ENCODE measurements around the gene GSK3B.

The GSK3B gene

DNA sequence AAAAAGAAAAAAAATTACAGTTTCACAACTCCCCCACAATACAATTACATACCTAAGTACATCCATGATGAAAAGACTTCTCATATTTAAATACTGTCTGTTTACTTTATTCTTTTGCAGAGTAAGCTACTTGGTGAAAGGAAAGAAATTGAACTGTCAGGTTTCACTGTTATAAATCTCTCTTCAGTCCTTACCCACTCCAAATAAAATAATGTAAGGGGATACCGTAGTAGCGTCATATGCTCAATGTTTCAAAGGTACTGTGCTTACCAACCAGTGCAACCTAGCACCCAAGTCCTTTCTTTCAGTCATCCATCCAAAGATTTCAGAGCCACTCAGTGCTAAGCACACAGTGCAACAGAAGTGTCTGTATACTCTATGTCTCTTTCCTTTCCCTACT is 13.4 kb downstream of the GSK3B start:
- in situ Hi-C loops (cut with HindIII; ENCODE audit: low sequenced_read_pairs): no loop called here
- no peak for TF ChIP-seq CTCF (IDR thresholded peaks at IDR 0.05; ENCODE audit: low read depth, low read length, missing control alignments)
- no peak for DNase-seq (ENCODE audit: low read depth)
- H3K4me3 ChIP-seq (ENCODE audit: low read depth, low read length): no peak overlapping the region

- in situ Hi-C loops (cut with HindIII; ENCODE audit: low sequenced_read_pairs): no loop called here
- DNase-seq (ENCODE audit: low read depth): no peak
- TF ChIP-seq CTCF (IDR thresholded peaks at IDR 0.05; ENCODE audit: low read depth, low read length, missing control alignments): no peak
- H3K4me3 ChIP-seq (ENCODE audit: low read depth, low read length): no peak overlapping the region
These were observed 16.5 kb downstream of the GSK3B start for GRCh38 chr3:120077731-120078130.

DNA sequence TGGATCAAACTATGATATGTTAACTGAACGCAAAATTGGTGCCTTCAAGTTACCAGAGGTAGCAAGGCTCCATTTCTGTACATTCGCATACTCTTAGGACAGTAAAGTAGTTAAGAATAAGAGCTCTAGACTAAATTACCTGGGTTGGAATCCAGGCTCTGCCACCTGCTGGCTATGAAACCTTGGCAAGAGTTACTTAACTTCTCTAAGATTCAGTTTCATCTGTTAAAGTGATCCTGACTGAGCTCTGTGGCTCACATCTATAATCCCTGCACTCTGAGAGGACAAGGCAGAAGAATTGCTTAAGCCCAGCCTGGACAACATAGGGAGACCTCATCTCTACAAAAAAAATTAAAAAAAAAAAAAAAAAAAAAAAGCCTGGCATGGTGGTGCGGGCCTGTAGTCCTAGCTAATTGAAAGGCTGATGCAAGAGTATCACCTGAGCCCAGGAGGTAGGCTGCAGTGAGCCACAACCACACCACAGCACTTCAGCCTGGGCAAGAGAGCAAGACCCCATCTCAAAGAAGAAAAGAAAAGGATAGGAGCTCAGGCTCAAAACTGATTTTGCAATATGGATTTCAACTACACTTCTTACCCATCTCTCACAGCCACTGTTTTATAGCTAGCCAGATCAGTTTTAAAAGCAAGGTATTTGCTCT is 21.3 kb downstream of the GSK3B start:
- TF ChIP-seq CTCF (IDR thresholded peaks at IDR 0.05; ENCODE audit: low read depth, low read length, missing control alignments): peak; percentile 12
- in situ Hi-C loops (cut with HindIII; ENCODE audit: low sequenced_read_pairs): no loop called here
- no peak overlapping the region for H3K4me3 ChIP-seq (ENCODE audit: low read depth, low read length)
- no peak for DNase-seq (ENCODE audit: low read depth)

GRCh38 chr3:120071259-120071658 is 23.0 kb downstream of the GSK3B start:
- in situ Hi-C loops (cut with HindIII; ENCODE audit: low sequenced_read_pairs): no loop called here
- TF ChIP-seq CTCF (IDR thresholded peaks at IDR 0.05; ENCODE audit: low read depth, low read length, missing control alignments): no peak
- H3K4me3 ChIP-seq (ENCODE audit: low read depth, low read length): no peak overlapping the region
- DNase-seq (ENCODE audit: low read depth): no peak

GRCh38 chr3:120070263-120070981 is 23.8 kb downstream of the GSK3B start:
- in situ Hi-C loops (cut with HindIII; ENCODE audit: low sequenced_read_pairs): no loop called here
- no peak for DNase-seq (ENCODE audit: low read depth)
- no peak for TF ChIP-seq CTCF (IDR thresholded peaks at IDR 0.05; ENCODE audit: low read depth, low read length, missing control alignments)
- no peak overlapping the region for H3K4me3 ChIP-seq (ENCODE audit: low read depth, low read length)

- in situ Hi-C loops (cut with HindIII; ENCODE audit: low sequenced_read_pairs): no loop called here
- H3K4me3 ChIP-seq (ENCODE audit: low read depth, low read length): no peak overlapping the region
- TF ChIP-seq CTCF (IDR thresholded peaks at IDR 0.05; ENCODE audit: low read depth, low read length, missing control alignments): no peak
- DNase-seq (ENCODE audit: low read depth): no peak
These were observed 27.2 kb downstream of the GSK3B start for GRCh38 chr3:120067083-120067482.
